ENCODE measurements around the gene ABLIM2. TPM values are rescaled to one million over a fixed set of nuclear protein-coding genes. Genes with fewer than 3 reads are reported as not detected.

The ABLIM2 gene
- total RNA-seq, 2 donors from 2014 or later, result 2.6 to 7.3 TPM

DNA sequence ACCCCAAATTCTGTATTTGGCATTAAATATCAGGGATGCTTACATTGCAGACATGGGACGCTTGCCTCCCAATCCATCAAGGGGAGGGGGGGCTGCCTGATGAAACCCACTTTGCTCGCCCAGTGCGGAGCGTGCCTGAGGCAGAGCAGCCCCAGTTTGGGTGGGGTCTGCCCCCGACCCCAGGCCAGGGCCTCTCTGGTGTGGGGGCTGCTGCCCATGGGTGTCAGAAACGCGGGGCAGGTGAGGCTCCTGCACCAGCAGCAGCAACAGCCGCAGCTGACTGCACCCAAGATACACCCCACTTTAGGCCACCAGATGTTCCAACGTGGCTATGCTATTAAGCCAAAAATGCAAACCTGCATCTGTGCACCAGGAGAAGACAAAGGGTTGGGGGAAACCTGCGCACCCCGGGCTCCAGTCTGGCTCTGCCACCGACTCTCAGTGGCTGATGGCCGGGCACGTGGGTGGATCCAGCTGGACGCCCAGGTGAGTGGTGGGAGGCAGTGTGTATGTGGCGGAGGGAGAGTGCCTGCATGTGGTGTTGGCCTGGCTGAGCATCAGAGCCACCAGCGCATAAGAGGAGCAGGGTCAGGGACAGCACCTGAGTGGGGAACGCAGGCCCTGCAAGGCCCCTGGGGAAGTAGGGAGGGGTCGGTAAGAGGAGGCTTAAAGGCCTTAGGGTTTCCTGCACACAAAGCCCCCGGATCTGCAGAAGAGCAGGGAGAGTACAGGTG, 86.2 kb downstream of the ABLIM2 start:
- intact Hi-C loops (cut with DNase I), result no loop called here
- WGBS, result 92% methylated on average over 20 of the region's 20 CpGs
- H3K27me3 ChIP-seq (replicated peaks; ENCODE audit: insufficient read depth), result peaks cover 4% of the 10 kb centered on the region
- no peak overlapping the region for H3K4me3 ChIP-seq
- H3K27ac ChIP-seq, result no peak overlapping the region
- no peaks in the 10 kb centered on the region for H3K4me1 ChIP-seq (replicated peaks)
- TF ChIP-seq POLR2AphosphoS5 (IDR thresholded peaks at IDR 0.05) (no peak), POLR2A (IDR thresholded peaks at IDR 0.05) (no peak)
- TF ChIP-seq, protein P1, sequence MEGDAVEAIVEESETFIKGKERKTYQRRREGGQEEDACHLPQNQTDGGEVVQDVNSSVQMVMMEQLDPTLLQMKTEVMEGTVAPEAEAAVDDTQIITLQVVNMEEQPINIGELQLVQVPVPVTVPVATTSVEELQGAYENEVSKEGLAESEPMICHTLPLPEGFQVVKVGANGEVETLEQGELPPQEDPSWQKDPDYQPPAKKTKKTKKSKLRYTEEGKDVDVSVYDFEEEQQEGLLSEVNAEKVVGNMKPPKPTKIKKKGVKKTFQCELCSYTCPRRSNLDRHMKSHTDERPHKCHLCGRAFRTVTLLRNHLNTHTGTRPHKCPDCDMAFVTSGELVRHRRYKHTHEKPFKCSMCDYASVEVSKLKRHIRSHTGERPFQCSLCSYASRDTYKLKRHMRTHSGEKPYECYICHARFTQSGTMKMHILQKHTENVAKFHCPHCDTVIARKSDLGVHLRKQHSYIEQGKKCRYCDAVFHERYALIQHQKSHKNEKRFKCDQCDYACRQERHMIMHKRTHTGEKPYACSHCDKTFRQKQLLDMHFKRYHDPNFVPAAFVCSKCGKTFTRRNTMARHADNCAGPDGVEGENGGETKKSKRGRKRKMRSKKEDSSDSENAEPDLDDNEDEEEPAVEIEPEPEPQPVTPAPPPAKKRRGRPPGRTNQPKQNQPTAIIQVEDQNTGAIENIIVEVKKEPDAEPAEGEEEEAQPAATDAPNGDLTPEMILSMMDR (IDR thresholded peaks at IDR 0.05), result no peak
- no peak for DNase-seq (ENCODE audit: low spot score)
- H3K9me3 ChIP-seq, result no peaks in the 10 kb centered on the region
- H3K36me3 ChIP-seq, result no peaks in the 10 kb centered on the region

DNA sequence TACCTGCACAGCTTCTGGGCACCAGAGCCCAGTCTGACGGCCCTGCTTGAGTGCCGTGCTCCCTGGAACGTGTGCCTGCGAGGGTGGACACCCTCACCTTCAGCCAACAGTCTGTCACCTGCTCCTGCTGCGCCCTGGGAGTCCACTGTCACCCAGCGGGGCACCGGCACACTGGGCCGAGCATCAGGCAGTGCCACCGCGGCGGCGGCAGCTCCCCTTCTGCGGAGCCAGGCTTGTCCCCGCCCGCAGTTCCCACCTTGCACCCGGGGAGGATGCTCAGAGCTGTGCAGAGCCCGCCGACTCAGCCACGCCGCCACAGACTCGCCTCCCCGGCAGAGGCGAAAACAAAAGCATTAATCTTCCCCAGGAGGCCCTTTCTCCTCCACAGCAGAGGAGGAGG, 86.8 kb downstream of the ABLIM2 start:
- H3K9me3 ChIP-seq, result no peaks in the 10 kb centered on the region
- 28% methylated on average over 22 of the region's 23 CpGs for WGBS
- no peaks in the 10 kb centered on the region for H3K36me3 ChIP-seq
- H3K4me3 ChIP-seq, result no peak overlapping the region
- no peak for DNase-seq (ENCODE audit: low spot score)
- peaks cover 4% of the 10 kb centered on the region for H3K27me3 ChIP-seq (replicated peaks; ENCODE audit: insufficient read depth)
- no peak overlapping the region for H3K27ac ChIP-seq
- no peak for TF ChIP-seq POLR2AphosphoS5 (IDR thresholded peaks at IDR 0.05)
- TF ChIP-seq POLR2A (IDR thresholded peaks at IDR 0.05), result no peak
- TF ChIP-seq, protein P1 (IDR thresholded peaks at IDR 0.05), result no peak
- intact Hi-C loops (cut with DNase I), result no loop called here
- no peaks in the 10 kb centered on the region for H3K4me1 ChIP-seq (replicated peaks)

DNA sequence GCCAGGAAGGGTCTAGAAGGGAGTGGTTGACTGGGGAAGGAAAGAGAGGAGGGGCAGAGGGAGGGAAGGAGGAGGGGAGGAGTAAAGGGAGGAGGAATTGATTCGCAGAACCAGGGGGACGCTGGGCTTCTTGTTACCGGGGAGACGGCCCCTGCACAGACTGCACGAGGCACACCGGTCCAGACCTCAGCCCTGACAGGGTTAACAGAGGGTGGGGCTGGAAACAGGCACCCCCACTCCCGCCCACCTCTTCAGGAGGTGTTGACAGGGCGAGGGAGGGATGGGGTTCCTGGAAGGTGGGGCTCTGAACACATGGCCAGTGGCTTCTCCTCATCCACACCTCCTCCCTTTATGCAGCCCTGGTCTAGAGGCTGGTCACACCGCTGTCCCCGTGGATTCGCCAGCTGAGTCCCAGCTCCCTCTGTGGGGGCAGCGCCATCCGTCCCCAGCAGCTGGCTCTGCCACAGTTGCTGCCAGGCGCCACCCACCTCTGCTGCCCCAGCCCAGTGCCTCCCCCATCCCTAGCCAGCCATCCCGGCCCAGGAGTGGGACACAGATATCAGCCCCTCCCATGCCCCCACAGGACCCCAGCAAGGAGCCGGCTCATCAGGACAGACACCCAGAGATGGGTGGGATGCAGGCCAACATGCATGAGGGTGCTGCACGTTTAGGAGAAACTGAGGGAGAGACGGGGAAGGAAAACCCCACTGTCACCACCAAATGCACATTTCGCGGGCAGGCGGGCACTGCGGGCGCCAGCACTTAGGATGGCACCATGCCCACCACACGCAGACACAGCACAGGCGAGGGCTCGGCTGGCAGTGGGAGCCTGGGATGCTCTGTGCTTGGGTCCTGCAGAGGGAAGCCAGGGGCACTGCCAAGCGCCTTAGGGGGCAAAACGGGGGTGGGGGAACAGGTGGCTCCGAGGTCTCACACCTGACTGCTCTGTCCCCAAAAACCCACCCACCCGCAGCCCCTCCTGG, 87.6 kb downstream of the ABLIM2 start:
- Histone ChIP-seq H3K27me3 (replicated peaks; ENCODE audit: insufficient read depth) (peaks cover 4% of the 10 kb centered on the region), H3K27ac (no peak overlapping the region), H3K9me3 (no peaks in the 10 kb centered on the region), H3K36me3 (no peaks in the 10 kb centered on the region), H3K4me1 (replicated peaks) (no peaks in the 10 kb centered on the region), H3K4me3 (no peak overlapping the region)
- no peak for TF ChIP-seq POLR2AphosphoS5 (IDR thresholded peaks at IDR 0.05)
- TF ChIP-seq, protein P1 (IDR thresholded peaks at IDR 0.05), result no peak
- no peak for DNase-seq (ENCODE audit: low spot score)
- intact Hi-C loops (cut with DNase I), result no loop called here
- 30% methylated on average over 30 of the region's 30 CpGs for WGBS

DNA sequence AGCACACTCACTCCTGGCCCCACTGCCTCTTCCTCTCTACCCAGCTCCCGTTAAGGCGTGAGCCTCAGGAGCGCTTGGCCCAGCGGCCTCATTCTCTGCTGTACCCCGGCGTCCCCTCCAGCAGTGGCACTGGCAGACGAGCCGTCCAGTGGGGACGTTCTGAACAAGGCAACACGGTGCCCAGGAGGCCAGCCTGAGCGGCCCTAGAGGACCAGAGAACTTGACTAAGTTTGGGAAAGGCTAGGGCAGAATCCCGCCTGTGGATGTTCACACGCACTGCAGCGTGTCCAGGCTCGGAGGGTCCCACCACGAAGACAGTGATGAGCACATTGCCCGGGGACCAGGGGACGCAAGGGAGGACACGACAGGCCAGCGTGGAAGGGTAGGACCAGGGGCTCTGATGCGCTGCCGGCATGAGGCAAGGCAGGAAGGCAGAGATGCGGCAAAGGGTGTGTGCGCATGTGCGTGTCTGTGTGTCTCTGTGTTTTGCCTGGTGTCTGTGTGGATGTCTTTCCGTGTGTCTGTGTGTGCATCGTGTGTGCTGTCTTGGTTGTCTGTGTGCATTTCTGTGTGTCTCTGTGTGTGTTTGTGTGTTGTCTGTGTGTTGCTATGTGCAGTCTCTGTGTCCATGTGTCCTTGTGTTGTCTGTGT, 89.4 kb downstream of the ABLIM2 start:
- Histone ChIP-seq H3K27ac (no peak overlapping the region), H3K4me3 (no peak overlapping the region), H3K27me3 (replicated peaks; ENCODE audit: insufficient read depth) (peaks cover 4% of the 10 kb centered on the region), H3K36me3 (no peaks in the 10 kb centered on the region), H3K4me1 (replicated peaks) (no peaks in the 10 kb centered on the region), H3K9me3 (no peaks in the 10 kb centered on the region)
- 92% methylated on average over 27 of the region's 27 CpGs for WGBS
- TF ChIP-seq, protein P1 (IDR thresholded peaks at IDR 0.05), result no peak
- TF ChIP-seq POLR2AphosphoS5 (IDR thresholded peaks at IDR 0.05) (no peak), POLR2A (IDR thresholded peaks at IDR 0.05) (no peak)
- intact Hi-C loops (cut with DNase I), result no loop called here
- DNase-seq (ENCODE audit: low spot score), result no peak
